Mammary epithelial cell (primary cell): ENCODE data around the gene RAB11FIP4.

Experiments used
- CTCF ChIP-seq, 2 donors: IDR thresholded peaks in 1 of 2; conservative IDR thresholded peaks in 1 of 2; 2 replicates each; pipeline ENCODE4 v1.5.1; 2011 to 2012; ENCODE audit warnings: inconsistent platforms in 2 of 2, low read length in 2 of 2, mild to moderate bottlenecking in 2 of 2, control low read depth in 1 of 2, low read depth in 1 of 2; ENCODE audit not compliant: insufficient read depth in 1 of 2; ENCODE audit errors: extremely low read depth in 1 of 2
- EZH2 ChIP-seq: IDR thresholded peaks from 2 replicates; pipeline ENCODE4 v1.6.1; 2012; ENCODE audit warnings: low read length, inconsistent platforms, borderline replicate concordance

- peak; percentile 61 to 67 for TF ChIP-seq CTCF (conservative IDR thresholded peaks at IDR 0.05 in 1 of 2, IDR thresholded peaks at IDR 0.05 in 1 of 2; ENCODE audit: extremely low read depth in 1 of 2, insufficient read depth in 1 of 2, low read depth in 1 of 2, low read length in 2 of 2)
- no peak for TF ChIP-seq EZH2
Observed at GRCh38 chr17:31373150-31374093, 18.1 kb upstream of the RAB11FIP4 start.
